Trophoblast cell (in vitro differentiated cells and primary cell): ENCODE measurements around the gene RAB1B.
"Not testable (repeated sequence)": the region's sequence is repeated elsewhere in the genome, so short reads cannot be mapped to it uniquely, and the experiment has no call there.

ENCODE experiments used
- DNase-seq, 2 donors: peaks; one replicate each; pipeline ENCODE4 v3.0.0-alpha.2; 2016
- H2AFZ ChIP-seq: 2 replicates; pipeline ENCODE4 v1.6.1; 2013; ENCODE audit warnings: low read length, moderate library complexity, mild to moderate bottlenecking; ENCODE audit not compliant: insufficient read depth, poor library complexity
- H2AK5ac ChIP-seq: 2 replicates; pipeline ENCODE4 v1.6.1; 2013; ENCODE audit warnings: mild to moderate bottlenecking, low read length
- H2BK120ac ChIP-seq: 2 replicates; pipeline ENCODE4 v1.6.1; 2013; ENCODE audit warnings: low read length, mild to moderate bottlenecking, moderate library complexity; ENCODE audit not compliant: insufficient read depth, poor library complexity
- H2BK12ac ChIP-seq: 2 replicates; pipeline ENCODE4 v1.6.1; 2013; ENCODE audit warnings: mild to moderate bottlenecking, low read length, moderate library complexity
- H2BK5ac ChIP-seq: 2 replicates; pipeline ENCODE4 v1.6.1; 2013; ENCODE audit warnings: low read length, low read depth, moderate library complexity, mild to moderate bottlenecking; ENCODE audit not compliant: poor library complexity
- H3K14ac ChIP-seq: 2 replicates; pipeline ENCODE4 v1.6.1; 2013; ENCODE audit warnings: mild to moderate bottlenecking, low read length
- H3K18ac ChIP-seq: 2 replicates; pipeline ENCODE4 v1.6.1; 2013; ENCODE audit warnings: mild to moderate bottlenecking, low read length
- H3K23ac ChIP-seq: 2 replicates; pipeline ENCODE4 v1.6.1; 2013; ENCODE audit warnings: low read length
- H3K27ac ChIP-seq: 2 replicates; pipeline ENCODE4 v1.5.1; 2013; ENCODE audit warnings: low read depth, mild to moderate bottlenecking, inconsistent platforms, low read length, moderate library complexity
- H3K27me3 ChIP-seq: 2 replicates; pipeline ENCODE4 v1.6.1; 2013; ENCODE audit warnings: inconsistent platforms, mild to moderate bottlenecking, low read length, moderate library complexity; ENCODE audit not compliant: insufficient read depth
- H3K36me3 ChIP-seq, 2 experiments: 1 replicate in 1 of 2; 2 replicates in 1 of 2; pipeline ENCODE4 v1.6.1; 2013; ENCODE audit warnings: low read length in 2 of 2, mild to moderate bottlenecking in 2 of 2, moderate library complexity in 1 of 2; ENCODE audit not compliant: insufficient read depth in 2 of 2, control insufficient read depth in 1 of 2
- H3K4ac ChIP-seq: 2 replicates; pipeline ENCODE4 v1.6.1; 2013; ENCODE audit warnings: low read depth, mild to moderate bottlenecking, low read length, moderate library complexity
- H3K4me1 ChIP-seq, 2 experiments: 1 replicate in 1 of 2; 2 replicates in 1 of 2; pipeline ENCODE4 v1.6.1; 2013; ENCODE audit warnings: low read length in 2 of 2, mild to moderate bottlenecking in 2 of 2, moderate library complexity in 1 of 2; ENCODE audit not compliant: insufficient read depth in 2 of 2, control insufficient read depth in 1 of 2
- H3K4me2 ChIP-seq: 2 replicates; pipeline ENCODE4 v1.6.1; 2013; ENCODE audit warnings: inconsistent platforms, mild to moderate bottlenecking, low read length, moderate library complexity
- H3K4me3 ChIP-seq: 2 replicates; pipeline ENCODE4 v1.5.1; 2013; ENCODE audit warnings: mild to moderate bottlenecking, low read depth, low read length, inconsistent platforms
- H3K79me1 ChIP-seq: one replicate; pipeline ENCODE4 v1.6.1; 2013; ENCODE audit warnings: low read length
- H3K79me2 ChIP-seq: 2 replicates; pipeline ENCODE4 v1.6.1; 2013; ENCODE audit warnings: low read length, mild to moderate bottlenecking; ENCODE audit not compliant: control insufficient read depth, insufficient read depth, poor library complexity
- H3K9ac ChIP-seq: 2 replicates; pipeline ENCODE4 v1.6.1; 2013; ENCODE audit warnings: mild to moderate bottlenecking, low read length
- H3K9me3 ChIP-seq: 2 replicates; pipeline ENCODE4 v1.6.1; 2013; ENCODE audit warnings: low read depth, mild to moderate bottlenecking, control low read depth, inconsistent platforms, low read length; ENCODE audit not compliant: insufficient read depth
- H4K12ac ChIP-seq: 2 replicates; pipeline ENCODE4 v1.6.1; 2013; ENCODE audit warnings: low read depth, mild to moderate bottlenecking, low read length, moderate library complexity
- H4K8ac ChIP-seq: 2 replicates; pipeline ENCODE4 v1.6.1; 2013; ENCODE audit warnings: low read depth, mild to moderate bottlenecking, low read length, moderate library complexity
- H4K91ac ChIP-seq: one replicate; pipeline ENCODE4 v1.6.1; 2013; ENCODE audit warnings: low read depth, mild to moderate bottlenecking, low read length, moderate library complexity
- WGBS: extraction: QIAGEN DNeasy Blood & Tissue Kit; methylation state at CpG from one replicate; pipeline ENCODE4 v1.1.7; 2013; ENCODE audit warnings: missing lambda C conversion rate; ENCODE audit not compliant: insufficient read length, insufficient coverage; ENCODE audit errors: extremely low coverage; 5-methylcytosine and 5-hydroxymethylcytosine counted together

The RAB1B gene

DNA sequence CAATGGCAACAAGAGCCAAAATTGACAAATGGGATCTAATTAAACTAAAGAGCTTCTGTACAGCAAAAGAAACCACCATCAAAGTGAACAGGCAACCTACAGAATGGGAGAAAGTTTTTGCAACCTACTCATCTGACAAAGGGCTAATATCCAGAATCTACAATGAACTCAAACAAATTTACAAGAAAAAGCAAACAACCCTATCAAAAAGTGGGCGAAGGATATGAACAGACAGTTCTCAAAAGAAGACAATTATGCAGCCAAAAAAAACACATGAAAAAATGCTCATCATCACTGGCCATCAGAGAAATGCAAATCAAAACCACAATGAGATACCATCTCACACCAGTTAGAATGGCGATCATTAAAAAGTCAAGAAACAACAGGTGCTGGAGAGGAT lies 51.9 kb downstream of the RAB1B start:
- H3K4me3 ChIP-seq, result not testable (repeated sequence)

DNA sequence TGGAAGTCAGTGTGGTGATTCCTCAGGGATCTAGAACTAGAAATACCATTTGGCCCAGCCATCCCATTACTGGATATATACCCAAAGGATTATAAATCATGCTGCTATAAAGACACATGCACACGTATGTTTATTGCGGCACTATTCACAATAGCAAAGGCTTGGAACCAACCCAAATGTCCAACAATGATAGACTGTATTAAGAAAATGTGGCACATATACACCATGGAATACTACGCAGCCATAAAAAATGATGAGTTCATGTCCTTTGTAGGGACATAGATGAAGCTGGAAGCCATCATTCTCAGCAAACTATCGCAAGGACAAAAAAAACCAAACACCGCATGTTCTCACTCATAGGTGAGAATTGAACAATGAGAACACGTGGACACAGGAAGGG lies 52.3 kb downstream of the RAB1B start:
- not testable (repeated sequence) for H3K79me2 ChIP-seq, H3K9me3 ChIP-seq, H3K27me3 ChIP-seq, H2AFZ ChIP-seq, H3K27ac ChIP-seq, H3K18ac ChIP-seq, DNase-seq, H2BK5ac ChIP-seq, H4K8ac ChIP-seq, H4K12ac ChIP-seq, H3K23ac ChIP-seq, H2BK12ac ChIP-seq, H2AK5ac ChIP-seq, H4K91ac ChIP-seq, H3K9ac ChIP-seq, H2BK120ac ChIP-seq, H3K4ac ChIP-seq, H3K36me3 ChIP-seq, H3K4me2 ChIP-seq, H3K4me3 ChIP-seq, H3K14ac ChIP-seq
- WGBS, result no CpG with 5 or more reads among the region's 6 CpGs
- peaks cover 22% of the 10 kb centered on the region for H3K79me1 ChIP-seq
- H3K4me1 ChIP-seq, result peaks cover 40 to 48% of the 10 kb centered on the region in 2 experiments

More for the DNA sequence above, 51.9 kb downstream of the RAB1B start:
- not testable (repeated sequence) for H3K36me3 ChIP-seq, H3K9ac ChIP-seq, H3K79me2 ChIP-seq, H2AFZ ChIP-seq, H2BK12ac ChIP-seq, H4K8ac ChIP-seq, H3K23ac ChIP-seq, H4K91ac ChIP-seq, H3K4ac ChIP-seq, H3K9me3 ChIP-seq, H2BK5ac ChIP-seq, H3K18ac ChIP-seq, DNase-seq, H3K27ac ChIP-seq, H4K12ac ChIP-seq, H3K27me3 ChIP-seq, H3K4me2 ChIP-seq, H2BK120ac ChIP-seq, H2AK5ac ChIP-seq, H3K14ac ChIP-seq
- no CpG with 5 or more reads among the region's 2 CpGs for whole genome bisulfite sequencing
- Histone ChIP-seq H3K4me1 (peaks cover 38 to 44% of the 10 kb centered on the region in 2 experiments), H3K79me1 (peaks cover 22% of the 10 kb centered on the region)

DNA sequence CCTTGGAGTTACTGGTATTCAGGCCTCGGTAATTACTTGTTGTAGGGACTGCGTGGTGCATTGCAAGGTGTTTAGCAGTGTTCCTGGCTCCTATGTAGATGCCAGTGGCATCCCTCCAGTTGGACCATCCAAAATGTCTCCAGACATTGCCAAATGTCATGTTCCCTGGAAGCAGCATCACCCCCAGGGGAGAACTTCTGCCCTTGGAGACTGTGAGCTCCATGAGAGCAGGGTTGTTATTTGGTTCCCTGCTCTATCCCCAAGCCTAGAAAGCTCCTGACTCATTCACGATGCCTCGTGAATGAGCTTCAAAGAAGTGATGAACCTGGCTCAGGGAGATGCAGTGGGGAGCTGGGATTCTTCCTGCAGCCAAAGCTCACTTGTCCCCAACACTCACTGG lies 53.2 kb downstream of the RAB1B start:
- Histone ChIP-seq H3K9me3 (peaks cover 4% of the 10 kb centered on the region), H3K4ac (no peak overlapping the region), H2BK120ac (no peak overlapping the region), H2BK12ac (no peak overlapping the region), H4K12ac (no peak overlapping the region), H4K8ac (no peak overlapping the region), H2AK5ac (no peak overlapping the region), H3K79me1 (peaks cover 26% of the 10 kb centered on the region), H3K4me3 (no peak overlapping the region), H3K4me1 (peaks cover 46 to 48% of the 10 kb centered on the region in 2 experiments), H4K91ac (no peak overlapping the region), H3K9ac (no peak overlapping the region), H3K23ac (no peak overlapping the region), H3K27me3 (no peaks in the 10 kb centered on the region), H3K27ac (no peak overlapping the region), H2BK5ac (no peak overlapping the region), H3K4me2 (no peak overlapping the region), H3K18ac (no peak overlapping the region), H3K14ac (no peak overlapping the region), H2AFZ (no peak overlapping the region), H3K79me2 (peaks cover 1% of the 10 kb centered on the region), H3K36me3 (no peaks in the 10 kb centered on the region)
- no peak for DNase-seq
- no CpG with 5 or more reads among the region's 4 CpGs for WGBS

DNA sequence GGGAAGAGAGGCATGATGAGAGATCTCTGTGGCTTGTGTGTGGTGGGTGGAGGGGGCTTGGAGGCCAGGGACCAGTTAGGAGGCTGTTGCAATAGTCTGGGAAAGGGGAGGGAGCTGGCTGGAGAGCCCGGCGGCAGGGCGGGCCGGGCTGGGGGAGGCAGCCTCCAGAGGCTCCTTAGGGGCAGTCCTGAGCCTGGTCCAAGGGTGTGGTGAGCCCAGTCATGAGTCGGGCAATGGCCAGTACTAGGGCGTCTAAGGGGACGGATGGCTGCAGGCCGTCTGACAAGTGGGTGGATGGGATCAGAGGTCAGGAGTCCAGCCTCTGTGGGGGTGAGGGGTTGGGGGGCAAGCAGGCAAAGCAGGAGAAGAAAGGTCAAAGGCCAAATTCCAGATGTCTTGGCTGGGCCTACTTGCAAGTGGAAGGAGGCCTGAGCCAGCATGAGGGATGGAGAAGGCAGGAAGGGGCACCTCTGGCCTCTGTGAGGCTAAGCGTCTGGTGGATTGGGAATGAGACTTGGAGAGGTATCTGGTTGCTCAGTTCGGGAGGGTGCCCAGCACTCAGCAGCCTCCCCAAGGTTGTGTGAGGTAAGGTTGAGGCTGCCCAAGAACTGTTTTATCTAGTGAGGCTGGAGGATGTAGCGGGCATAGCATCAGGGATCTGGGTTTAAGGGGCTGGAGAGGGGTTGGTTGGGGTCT lies 54.4 kb downstream of the RAB1B start:
- no peak overlapping the region for H2BK120ac ChIP-seq

More for the DNA sequence above, 54.4 kb downstream of the RAB1B start:
- H2BK5ac ChIP-seq, result no peak overlapping the region
- H3K4ac ChIP-seq, result no peak overlapping the region
- H3K9ac ChIP-seq, result no peak overlapping the region
- H4K12ac ChIP-seq, result no peak overlapping the region
- no peak overlapping the region for H3K23ac ChIP-seq
- H3K18ac ChIP-seq, result no peak overlapping the region
- no peaks in the 10 kb centered on the region for H3K27me3 ChIP-seq
- no peak overlapping the region for H2BK12ac ChIP-seq
- no peak overlapping the region for H3K14ac ChIP-seq
- no peak overlapping the region for H4K91ac ChIP-seq
- H3K9me3 ChIP-seq, result peaks cover 4% of the 10 kb centered on the region
- H3K36me3 ChIP-seq, result no peaks in the 10 kb centered on the region
- H3K79me1 ChIP-seq, result peaks cover 25% of the 10 kb centered on the region
- H2AK5ac ChIP-seq, result no peak overlapping the region
- peaks cover 2% of the 10 kb centered on the region for H3K79me2 ChIP-seq
- H3K27ac ChIP-seq, result no peak overlapping the region
- H3K4me2 ChIP-seq, result no peak overlapping the region
- peaks cover 47 to 50% of the 10 kb centered on the region in 2 experiments for H3K4me1 ChIP-seq
- no peak overlapping the region for H2AFZ ChIP-seq
- H3K4me3 ChIP-seq, result no peak overlapping the region
- no peak for DNase-seq
- H4K8ac ChIP-seq, result no peak overlapping the region
- no CpG with 5 or more reads among the region's 11 CpGs for WGBS
